GM23248 (cell line): ENCODE data around the gene CLDN7.

Source experiments
- EZH2 ChIP-seq: fragments of 200-600 bp; sonication (generic); IDR thresholded peaks from 2 replicates; pipeline ENCODE4 v1.6.1; 2018; ENCODE audit warnings: antibody characterized with exemption, mild to moderate bottlenecking; ENCODE audit not compliant: insufficient read depth, poor library complexity, severe bottlenecking
- EZH2phosphoT487 ChIP-seq: fragments of 200-600 bp; sonication (generic); IDR thresholded peaks from 2 replicates; pipeline ENCODE4 v1.6.1; 2018; ENCODE audit warnings: antibody characterized with exemption, moderate library complexity, mild to moderate bottlenecking, low read depth; ENCODE audit not compliant: insufficient read depth

GRCh38 chr17:7259555-7259889, 2.8 kb downstream of the CLDN7 start:
- no peak for TF ChIP-seq EZH2phosphoT487
- no peak for TF ChIP-seq EZH2
